Heart left ventricle (tissue), 13 donors: ENCODE measurements around the gene CBX1.

Experiments
- CTCF ChIP-seq, 12 donors: fragments of 200-600 bp; sonication (generic) in 4 of 12; IDR thresholded peaks; one replicate each; pipeline versions ENCODE4 v1.5.0 to v1.8.0; 2018 to 2022; ENCODE audit warnings: antibody characterized with exemption in 12 of 12, mild to moderate bottlenecking in 5 of 12
- POLR2A ChIP-seq, 2 donors: fragments of 450-650 bp; IDR thresholded peaks; one replicate each; pipeline ENCODE4 v1.6.1; 2017; ENCODE audit warnings: antibody characterized with exemption in 2 of 2, mild to moderate bottlenecking in 2 of 2, moderate library complexity in 2 of 2
- donor health status: ischemic (EF 13 %, LVEDD 7.1; RV severe dilation, severe dysfunction).
- donor health status: DM: no; HTN: yes; CAD: no.
- donor health status: DM: no; HTN: no; CAD: no.
- donor health status: ischemic (EF 25% LVEDD 6.9; RV normal size, moderate dysfunction).
- donor health status: ischemic (EF 25% LVEDD 5.7; RV mildly dilated, moderate dysfunction).
- donor health status: ischemic (EF 35%, LVEDD 5.7; RV mildly dilated, moderate dysfunction).
- donor health status: nonischemic (EF 11% LVEDD 7.7; RV severe dilation, severe dysfunction).
- donor health status: DM: yes; HTN: yes; CAD: no.
- donor health status: PGD.
- donor health status: ischemic (EF 29% LVEDD 5.4; RV normal size, mild dysfunction).
- donor health status: nonischemic (EF 23%, LVEDD 6.1; RV moderate dilation, normal function).

DNA sequence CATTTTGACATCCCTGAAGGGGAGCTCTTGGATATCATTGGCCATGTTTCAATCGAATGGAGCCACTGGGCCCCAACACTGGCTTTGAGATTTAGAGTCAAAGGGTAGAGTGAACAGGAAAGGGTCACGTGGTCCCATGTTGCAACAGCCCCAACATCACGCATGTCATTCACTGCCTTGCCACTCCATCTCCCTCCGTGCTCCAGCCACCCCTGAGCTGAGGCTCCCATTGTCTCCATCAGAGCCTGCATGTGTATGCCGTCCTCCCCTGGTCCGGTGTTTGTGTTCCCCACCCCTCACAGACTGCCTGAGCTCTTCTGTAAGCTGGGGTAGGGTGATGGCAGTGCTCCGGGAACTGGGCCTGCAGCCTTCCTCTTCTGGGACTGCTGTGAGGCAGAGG lies 41.0 kb downstream of the CBX1 start:
- TF ChIP-seq CTCF (IDR thresholded peaks at IDR 0.05): no peak
- no peak for TF ChIP-seq POLR2A (IDR thresholded peaks at IDR 0.05)
